Tongue (tissue), 2 donors: ENCODE data around the gene SF1. TPM values are rescaled to one million over a fixed set of nuclear protein-coding genes. Genes with fewer than 3 reads are reported as not detected.
A peak's percentile ranks its signal among the peaks of the same experiment; 100 is the strongest.

ENCODE experiments used
- DNase-seq: peaks from one replicate; pipeline ENCODE4 v3.0.0-alpha.2; 2015
- total RNA-seq: library from RNA; depleted of rRNA; stranded (reverse); fragments of >200 nt; gene quantifications from one replicate; pipeline ENCODE4 v1.2.3, GENCODE V29; 2014

SF1 gene
- total RNA-seq, 1 donor from 2014 or later = 121 TPM

DNA sequence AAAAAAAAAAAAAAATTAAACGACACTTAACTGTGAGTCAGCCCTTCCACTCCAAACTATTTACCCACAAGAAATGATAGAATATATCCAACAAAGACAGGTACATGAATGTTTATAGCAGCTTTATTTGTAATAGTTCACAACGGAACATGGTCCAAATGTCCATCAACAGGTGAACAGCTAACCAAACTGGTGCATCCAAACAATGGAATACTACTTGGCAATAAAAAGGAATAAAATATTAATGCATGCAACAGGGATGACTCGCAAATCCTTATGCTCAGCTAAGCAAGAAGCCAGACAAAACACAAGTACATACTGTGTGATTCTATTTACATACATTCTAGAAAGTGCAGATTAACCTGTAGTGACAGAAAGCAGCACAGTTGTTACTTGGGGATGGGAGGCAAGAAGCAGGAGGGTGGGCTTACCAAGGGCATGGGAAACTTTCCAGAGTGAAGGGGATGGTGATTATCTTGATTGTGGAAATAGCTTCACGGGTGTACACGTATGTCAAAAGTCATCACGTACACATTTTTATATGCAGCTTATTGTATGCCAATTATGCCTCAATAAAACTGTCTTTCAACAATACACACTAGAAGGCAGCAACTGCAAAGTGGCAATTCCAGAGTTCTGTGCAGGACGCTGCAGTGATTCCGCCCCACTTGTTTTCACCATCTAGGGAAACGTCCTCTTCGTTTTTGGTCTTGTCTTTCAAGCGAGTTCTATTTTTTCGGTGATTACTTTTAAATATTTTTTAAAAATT lies 6.7 kb upstream of the SF1 start:
- DNase-seq = no peak

DNA sequence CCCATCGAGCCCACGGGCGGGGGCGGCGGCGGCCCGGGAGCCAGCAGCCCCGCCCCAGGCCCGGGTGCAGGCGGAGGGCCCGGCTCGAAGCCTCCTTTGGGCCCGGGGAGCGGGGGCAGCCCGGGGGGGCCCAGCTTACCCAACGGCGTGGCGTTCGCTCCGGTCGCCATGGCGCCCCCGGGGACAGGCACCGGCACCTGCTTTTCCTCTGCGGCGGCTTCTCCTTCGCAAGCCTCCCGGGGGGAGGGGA lies 194 bp downstream of the SF1 start:
- DNase-seq = no peak

DNA sequence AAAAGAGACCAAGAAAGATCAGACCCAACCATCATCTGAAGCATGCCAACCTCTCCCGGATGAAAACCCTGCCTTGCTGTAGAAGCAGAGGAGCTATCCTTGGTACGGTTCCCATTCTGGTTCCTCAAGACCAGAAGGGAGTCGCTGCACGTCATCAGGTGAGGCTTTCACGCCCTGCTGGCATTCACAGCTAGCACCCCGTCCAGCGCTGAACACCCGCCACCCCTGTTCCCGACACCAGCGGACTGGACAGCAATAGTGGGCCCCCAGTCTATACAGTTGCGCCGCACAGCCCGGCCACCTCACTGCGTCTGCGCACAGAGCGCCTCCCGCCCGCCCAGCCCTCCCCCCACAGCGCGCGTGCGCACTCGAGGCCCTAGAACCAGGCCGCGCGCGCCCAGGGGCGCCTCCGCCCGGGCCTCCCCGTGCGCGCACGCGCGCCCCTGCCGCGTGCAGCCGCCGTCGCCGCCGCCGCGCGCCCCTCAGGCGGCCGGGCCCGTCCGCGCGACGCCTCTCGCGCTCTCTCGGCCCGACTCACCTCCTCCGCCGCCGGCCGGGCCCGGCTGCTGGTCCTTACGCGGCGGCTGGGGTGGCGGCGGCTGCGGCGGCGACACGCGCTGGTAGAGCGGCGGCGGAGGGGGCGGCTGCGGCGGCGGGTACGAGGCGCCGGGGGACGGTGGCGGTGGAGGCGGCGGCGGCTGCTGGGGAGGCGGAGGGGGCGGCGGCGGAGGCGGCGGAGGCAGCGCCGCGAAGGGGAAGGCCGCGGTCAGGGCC lies 706 bp downstream of the SF1 start:
- peak; percentile 96 for DNase-seq

DNA sequence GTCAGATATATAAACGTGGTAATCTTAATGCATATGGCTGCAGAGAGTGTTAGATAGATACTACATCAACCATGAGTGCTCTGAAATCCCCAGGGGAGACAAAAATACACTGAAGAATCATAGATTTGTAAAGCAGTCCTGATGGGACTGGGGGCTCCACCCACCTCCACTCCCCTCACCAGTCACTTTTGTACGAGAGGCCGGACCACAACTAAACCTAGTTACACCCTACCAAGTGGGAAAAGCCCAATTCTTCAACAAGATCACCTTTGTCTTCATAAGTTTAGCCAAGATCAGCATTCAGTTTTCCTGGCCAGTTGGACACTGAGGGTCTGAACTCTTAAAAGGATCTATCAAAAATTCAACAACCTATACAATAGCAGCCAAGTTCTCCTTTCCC lies 1.5 kb downstream of the SF1 start:
- no peak for DNase-seq

DNA sequence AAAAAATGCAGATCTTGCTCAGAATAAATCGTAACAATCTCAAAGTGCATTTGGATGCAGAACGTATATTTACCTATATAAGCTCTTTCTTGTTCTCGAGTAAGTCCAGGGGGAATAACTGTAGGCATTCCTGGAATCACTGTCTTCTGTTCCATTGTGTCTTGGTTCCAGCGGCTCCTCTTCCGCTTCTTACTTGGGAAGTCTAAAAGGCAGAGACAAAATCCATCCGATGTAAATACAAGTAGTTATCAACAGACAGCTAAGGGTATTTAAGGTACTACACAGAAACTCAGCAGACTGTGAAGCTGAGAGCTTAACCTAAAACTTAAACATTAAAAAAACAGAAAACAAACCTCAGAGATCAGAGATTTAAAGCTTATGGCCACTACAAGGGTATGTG lies 1.9 kb downstream of the SF1 start:
- DNase-seq = no peak

DNA sequence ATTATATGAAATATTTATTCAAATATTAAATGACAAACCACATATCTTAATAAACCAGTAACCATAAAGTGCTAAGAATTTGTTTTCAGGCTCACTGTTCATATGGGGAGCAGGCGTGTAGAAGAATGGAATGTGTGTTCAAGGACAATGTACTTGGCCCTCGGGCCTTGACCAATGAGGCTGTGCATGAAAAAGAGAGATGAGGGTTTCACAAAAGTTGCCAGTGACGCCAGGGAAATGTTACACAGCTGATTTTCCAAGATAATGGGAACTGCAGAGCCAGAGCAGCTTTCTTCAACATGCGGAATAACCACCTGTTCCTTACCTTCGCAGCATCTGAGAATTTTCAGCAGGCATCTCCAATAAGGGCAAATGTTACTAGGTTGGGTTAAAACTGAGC lies 4.2 kb downstream of the SF1 start:
- DNase-seq = no peak

DNA sequence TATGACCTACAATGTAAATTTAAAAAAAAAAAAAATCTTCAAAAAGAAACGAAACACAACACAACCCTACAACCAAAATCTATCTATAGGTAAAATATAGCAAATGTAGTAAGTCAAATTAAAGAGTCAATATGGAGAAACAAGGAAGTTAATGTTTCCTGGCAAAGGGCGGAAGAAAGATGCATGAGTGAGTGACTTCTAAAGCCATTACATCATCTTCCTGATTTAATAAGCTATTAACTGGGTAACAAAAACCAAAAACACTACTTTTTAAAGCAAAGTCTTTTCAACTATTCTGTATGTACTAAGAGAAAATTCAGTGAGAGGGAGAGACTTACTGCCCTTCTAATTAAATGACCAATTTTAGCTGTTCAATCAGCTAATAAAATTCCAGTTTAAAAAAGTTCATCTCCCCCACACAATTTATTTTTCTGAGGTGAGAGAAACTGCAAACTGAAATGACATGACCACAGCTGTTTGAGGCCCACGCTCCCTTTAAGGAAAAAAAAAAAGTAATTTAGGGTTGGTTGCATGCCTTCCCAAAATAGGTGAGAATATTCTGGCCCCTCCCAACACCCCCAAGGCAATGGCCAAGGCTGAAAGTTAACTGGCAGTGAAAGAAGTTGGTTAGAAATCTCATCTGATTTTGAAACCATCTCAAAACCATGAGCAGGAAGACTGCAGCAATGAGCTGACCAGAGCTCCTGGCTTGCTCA lies 5.9 kb downstream of the SF1 start:
- no peak for DNase-seq

DNA sequence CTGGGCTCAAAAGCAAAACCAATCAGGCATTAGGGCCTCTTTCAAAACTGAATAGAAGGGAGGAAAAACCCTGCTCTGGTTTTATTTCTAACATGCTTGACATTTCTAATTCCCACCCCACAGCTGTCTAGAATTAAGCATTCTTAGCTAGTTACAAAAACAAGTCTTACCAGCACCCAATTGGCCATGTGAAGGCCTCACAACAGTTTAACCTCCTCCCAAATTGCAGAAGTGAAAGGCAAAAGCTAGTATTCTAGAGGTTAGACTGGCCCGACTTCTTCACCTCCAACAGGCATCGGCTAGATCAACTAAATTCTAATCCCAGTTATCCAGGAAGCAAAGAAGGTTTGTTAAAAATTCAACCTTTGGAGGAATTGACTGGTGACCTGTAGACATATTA lies 6.5 kb downstream of the SF1 start:
- DNase-seq = no peak

DNA sequence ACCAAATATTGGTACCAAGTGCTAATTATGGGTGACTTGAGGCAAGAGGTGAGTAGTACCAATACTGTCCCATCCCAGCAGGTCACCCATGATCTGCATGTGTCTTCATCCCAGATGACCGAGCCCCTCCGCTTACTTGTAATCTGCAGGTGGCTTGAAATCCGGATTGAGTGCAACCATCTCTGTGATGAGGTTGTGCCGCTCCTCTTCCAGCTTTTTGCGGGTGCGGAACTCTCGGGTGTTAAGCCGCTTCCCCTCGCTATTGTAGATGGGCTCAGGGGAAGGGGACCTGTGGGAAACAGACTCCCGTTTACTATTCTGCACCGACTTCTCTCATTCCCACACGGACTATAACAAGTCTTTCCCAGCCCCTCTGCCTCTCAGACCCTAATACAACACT lies 8.2 kb downstream of the SF1 start:
- DNase-seq = no peak

DNA sequence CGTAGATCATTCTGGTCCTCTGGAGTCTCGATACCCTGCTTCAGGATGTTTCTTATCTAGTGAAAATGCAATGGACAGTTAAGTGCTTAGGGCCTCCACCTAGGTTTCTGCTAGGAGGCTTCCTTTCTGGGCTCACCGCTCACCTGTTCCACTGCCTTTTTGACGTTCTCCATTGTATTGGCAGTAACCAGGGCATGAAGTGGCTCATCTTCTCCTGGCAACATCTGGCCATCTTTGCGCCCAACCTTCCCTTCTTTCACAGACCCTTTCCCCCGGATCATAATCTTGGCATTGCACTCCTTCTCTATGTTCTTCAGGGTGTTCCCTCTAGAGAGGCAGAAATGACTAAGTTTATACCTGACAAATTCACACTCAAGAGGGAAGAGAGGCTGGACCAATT lies 9.1 kb downstream of the SF1 start:
- DNase-seq = no peak

- DNase-seq = no peak
Observed at GRCh38 chr11:64768300-64768694, 10.0 kb downstream of the SF1 start.

DNA sequence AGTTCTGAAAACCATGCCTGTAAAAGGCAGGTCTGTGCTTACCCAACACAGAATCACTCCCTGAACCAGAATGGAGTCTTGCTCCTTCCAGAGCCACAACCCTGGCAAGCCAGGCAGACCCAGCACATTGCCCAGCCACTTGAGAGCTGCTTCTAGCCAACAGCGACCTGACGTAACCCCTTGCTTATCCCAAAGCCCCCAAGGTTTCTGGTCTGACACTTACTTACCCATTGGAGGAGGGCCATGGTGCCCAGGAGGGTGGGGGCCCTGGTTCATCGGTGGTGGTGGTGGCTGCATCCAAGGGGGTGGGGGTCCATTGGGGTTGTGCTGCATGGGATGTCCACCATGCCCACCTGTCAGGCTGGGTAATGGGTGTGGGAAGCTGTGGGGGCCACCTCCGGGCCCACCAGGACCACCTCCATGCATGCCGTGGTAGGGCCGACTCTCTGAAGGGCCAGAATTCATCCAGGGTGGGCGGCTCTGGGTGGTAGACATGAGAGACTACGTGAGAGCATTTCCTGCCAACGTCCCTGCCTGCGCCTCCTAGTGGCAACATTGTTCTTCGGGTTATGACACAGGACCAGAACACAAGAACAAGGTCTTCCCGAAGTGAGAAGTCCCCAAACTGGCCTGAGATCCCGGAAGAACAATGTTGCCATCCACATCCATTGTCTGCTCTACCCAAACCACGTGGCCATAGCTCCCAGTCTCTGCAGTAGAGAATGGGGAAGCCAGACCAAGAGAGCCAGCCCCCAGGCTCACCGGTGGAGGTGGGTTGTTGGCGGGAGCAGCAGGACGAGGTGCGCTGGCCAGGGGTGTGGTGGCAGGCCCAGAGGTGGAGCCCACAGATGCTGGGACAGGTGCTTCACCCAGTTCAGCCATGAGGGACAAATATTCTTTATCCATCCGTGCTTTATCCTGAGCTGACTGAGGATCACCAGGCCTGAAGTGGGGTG lies 10.7 kb downstream of the SF1 start:
- DNase-seq = peak; percentile 78

GRCh38 chr11:64766881-64767280 lies 11.5 kb downstream of the SF1 start:
- no peak for DNase-seq

GRCh38 chr11:64765851-64766665 lies 12.3 kb downstream of the SF1 start:
- no peak for DNase-seq

DNA sequence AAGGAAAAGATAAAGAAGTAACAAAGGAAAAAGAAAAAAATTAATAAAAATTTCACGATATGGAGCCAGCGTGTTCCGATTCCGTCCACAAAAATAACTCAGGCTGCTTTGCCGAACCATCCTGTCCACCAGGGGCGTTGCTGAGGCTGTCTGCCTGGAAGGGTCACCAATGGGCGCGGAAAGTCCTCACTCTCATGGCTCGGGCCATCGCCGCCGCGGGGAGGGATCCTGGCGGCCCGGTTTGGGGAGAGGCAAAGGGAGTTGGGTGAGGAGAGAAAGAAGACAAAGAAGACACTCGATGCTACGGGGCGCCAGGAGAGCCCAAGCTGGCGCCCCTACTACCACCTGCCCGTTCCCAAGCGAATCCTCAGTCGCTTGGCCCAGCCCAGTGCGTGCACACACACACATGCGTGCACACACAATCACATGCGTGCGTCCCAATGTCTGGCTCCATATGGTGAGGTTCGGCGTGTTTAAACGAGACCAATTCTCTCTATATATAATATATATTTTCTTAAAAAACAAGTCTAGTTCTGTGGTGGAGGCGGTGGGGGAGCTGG lies 13.0 kb downstream of the SF1 start:
- DNase-seq = no peak

DNA sequence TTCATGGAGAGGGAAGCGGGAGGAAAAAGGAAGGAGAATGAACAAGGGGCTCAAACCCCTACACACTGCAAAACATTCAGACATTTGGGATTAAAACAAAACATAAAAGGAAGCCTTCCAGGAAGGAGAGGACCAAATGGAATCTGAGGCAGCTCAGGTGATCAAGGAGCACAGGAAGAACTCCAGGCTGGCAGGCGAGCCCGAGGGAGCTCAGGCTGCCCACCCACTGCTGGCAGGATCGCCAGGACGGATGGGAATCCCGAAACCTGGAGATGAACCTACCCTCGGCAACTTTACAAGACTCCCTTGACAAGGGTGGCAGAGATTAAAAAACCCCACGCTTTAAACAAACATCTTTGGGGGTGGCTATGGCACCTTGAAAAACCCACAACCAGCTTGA lies 13.6 kb downstream of the SF1 start:
- no peak for DNase-seq

- no peak for DNase-seq
Observed at GRCh38 chr11:64764040-64764611, 14.2 kb downstream of the SF1 start.

DNA sequence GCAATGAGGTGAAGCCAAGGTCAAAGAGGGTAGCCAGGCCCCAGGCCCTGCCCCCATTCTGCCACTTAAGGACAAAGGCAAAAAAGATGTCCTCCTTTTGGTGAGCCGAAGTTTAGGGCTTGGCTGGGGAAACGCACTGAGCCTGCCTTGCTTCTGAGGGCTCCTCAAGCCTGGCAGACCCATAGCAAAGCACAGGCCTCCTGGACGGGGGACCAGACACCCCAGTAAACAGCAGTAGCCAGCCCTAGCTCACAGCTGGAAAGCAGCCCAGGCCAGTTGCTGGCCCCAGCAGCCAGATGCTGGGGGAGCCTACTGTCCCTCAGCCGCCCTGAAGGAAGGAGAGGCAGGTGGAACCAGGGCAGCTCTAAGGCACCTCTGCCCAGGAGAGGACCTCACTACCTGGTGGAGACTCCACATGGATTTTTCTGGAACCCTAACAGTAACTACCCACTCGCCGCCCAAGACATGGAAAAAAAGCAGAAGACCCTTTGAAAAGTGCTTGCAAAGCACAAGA lies 14.8 kb downstream of the SF1 start:
- no peak for DNase-seq

- peak; percentile 25 for DNase-seq
Observed at GRCh38 chr11:64762674-64763525, 15.4 kb downstream of the SF1 start.

GRCh38 chr11:64762277-64762673 lies 16.1 kb downstream of the SF1 start:
- DNase-seq = no peak
